Measurements from ENCODE around the gene CARD11.

The CARD11 gene

DNA sequence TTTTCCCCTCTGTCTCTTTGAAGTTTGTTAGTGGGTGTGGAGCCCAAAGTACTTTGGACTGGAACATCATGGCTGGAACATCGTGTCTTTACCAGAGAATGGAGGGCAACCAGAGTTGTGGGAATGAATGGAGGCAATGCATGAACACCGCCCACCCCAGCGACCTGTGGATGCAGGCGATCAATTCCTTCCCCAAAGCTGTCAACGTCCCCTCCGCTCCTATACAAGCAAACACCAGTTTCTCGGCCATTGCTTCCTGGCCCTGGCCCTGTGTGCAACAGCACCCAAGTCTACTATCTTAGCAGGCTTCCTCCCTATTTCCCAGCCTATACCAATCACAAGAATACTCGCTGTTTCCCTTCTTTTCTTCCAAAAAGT is 62.6 kb downstream of the CARD11 start:
- no peak for DNase-seq (ENCODE audit: low read depth)

DNA sequence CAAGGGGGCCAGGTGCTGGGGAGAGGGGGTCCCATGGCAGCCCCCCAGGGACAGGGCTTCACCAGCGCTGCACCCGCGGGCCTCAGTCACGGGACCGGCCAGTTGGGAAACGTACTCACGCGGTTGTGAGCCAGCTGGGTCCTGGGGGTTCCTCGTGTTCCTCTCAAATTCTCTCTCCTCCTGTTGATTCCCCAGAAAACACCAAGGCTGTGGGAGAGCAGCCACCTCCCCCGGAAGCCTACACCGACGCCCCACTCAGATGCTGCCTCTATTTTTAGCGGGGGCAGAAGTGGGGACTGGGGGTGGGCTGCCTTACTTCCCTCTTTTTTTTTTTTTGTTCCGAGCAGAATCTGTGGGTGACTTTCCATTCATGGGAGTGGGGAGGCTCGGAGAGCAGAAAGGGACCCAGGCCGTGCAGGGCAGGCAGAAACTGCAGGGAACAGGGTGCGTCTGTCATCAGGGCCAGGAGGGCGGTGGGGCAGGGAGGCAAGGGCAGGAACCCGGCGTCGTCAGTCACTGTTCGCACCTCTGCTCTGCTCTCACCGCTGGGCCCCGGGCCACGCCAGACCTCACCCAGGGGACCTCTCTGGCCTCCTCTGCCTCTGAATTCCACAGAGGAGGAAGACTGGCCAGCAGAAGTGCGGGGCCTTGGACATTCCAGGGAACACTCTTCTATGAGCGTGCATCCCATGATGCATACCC is 63.1 kb downstream of the CARD11 start:
- no peak for DNase-seq (ENCODE audit: low read depth)

DNA sequence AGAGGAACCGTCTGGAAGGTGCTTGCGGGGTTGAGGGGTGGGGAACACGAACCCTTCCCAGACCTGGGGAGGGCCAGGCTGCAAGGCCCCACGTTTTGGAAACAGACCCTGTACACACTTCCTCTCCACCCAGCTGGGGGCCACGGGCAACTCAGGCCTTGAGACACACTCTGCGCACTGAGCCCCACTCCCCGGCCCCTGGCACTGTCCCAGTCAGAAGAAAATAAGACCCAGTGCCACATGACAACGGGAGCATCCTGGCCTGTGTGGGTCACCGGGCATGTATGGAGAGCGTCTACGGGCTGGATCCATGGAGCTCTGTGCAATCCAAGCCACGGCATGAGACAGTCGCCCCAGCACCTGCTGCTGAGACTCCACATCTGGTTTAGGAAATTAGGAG is 63.7 kb downstream of the CARD11 start:
- DNase-seq (ENCODE audit: low read depth) = no peak

GRCh38 chr7:2979201-2979631 is 64.5 kb downstream of the CARD11 start:
- no peak for DNase-seq (ENCODE audit: low read depth)

DNA sequence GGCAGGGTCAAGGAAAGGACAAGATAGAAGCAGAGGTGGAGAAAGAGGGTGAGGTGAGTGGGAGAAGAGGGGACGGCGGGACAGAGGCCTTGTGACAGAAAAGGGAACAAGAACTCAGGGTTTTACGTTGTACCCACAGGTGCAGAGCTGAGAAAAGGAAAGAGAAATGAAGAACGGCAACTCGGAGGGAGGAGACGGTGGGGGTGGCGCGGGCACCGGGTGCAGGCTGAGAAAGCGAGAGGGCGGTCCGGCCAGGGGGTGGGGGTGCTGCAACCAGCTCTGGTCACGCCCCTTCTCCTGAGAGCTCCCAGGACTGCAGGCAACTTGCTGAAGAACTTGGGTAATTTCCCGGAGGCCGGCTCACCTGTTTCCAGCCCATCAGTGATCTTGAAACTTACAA is 65.3 kb downstream of the CARD11 start:
- peak; percentile 35 for DNase-seq (ENCODE audit: low read depth)

DNA sequence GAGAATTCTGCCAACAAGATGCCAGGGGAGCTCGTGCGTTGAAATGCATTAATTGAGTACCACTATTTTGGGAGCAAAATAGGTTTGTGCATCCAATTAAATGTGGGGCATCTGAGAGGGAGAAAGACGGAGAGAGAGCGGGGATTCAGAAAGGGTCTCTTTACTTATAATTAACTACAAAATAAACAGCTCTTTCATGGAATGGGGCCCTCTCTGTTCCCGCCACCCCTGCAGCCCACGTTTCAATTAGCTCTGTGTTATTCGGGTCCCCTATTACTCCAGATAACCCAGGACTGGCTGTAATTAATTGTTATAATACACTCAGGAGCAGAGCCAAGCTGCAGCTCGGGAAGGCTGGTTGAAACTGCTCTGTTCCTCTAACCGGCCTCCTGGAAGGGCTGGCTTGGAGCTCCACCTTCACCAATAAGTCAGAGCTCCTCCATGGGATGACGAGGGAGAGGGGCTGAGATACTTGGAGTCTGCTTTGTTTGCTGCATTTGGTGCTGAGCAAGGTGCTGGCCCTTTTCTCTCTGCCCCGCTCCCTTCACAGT is 67.8 kb downstream of the CARD11 start:
- DNase-seq (ENCODE audit: low read depth) = no peak

DNA sequence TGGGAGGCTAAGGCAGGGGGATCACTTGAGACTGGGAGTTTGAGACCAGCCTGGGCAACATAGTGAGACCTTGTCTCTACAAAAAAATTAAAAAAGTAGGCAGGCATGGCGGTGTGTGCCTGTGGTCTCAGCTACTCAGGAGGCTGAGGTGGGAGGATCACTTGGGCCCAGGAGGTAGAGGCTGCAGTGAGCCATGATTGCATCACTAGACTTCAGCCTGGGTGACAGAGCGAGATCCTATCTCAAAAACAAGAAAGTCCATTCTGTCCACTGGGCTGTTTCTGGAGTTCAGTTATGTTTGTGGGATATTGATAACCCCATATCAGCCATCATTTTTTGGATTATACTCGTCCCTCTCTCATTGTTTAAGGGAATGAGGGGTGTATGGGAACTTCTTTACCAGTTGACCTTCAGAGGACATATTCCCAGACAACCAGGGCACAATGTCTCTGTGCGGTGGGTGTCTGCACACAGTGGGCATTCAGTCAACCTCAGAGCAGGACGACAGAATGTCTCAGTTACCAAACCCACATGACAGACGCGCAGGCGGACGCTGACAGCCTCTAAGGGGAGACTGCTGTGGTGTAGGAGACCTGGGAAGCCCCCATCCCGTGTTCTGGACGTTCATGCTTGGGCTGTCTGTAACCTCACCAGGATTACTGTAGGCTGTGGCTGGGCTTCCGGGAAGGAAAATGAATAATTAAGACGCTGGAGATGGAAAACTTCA is 69.4 kb downstream of the CARD11 start:
- no peak for DNase-seq (ENCODE audit: low read depth)

- DNase-seq (ENCODE audit: low read depth) = no peak
These were observed 70.9 kb downstream of the CARD11 start for GRCh38 chr7:2972835-2973161.

- no peak for DNase-seq (ENCODE audit: low read depth)
These were observed 71.5 kb downstream of the CARD11 start for GRCh38 chr7:2971914-2972834.

DNA sequence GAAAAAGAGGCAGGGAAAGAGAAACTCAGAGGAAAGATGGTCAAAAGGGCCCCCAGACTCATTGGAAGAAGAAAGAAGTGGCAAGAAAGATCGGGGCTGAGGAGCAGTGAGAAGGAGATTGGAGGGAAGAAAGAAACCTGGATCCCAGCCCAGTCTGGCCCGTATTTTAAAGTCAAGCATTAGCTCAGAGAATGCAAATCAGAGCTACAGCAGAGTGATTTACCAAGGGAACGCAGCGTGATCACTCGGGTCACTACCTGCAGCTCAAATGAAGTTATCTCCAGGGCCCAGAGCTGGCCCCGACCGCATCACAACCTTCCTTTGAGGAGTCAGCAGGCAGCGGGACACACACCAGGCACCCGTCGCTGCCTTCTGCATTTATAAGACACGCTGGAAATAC is 72.8 kb downstream of the CARD11 start:
- no peak for DNase-seq (ENCODE audit: low read depth)

DNA sequence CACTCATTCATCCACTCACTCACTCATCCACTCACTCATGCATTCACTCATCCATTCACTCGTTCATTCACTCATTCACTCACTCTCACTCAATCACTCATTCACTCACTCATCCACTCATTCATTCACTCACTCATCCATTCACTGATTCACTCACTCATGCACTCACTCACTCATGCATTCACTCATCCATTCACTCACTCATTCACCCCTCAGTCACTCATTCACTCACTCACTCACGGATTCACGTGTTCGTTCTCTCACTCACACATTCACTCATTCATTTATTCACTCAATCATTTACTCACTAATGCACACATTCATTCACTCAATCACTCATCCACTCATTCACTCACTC is 73.4 kb downstream of the CARD11 start:
- DNase-seq (ENCODE audit: low read depth) = no peak

- DNase-seq (ENCODE audit: low read depth) = no peak
These were observed 74.0 kb downstream of the CARD11 start for GRCh38 chr7:2969398-2970306.

GRCh38 chr7:2968616-2969397 is 74.9 kb downstream of the CARD11 start:
- no peak for DNase-seq (ENCODE audit: low read depth)

GRCh38 chr7:2968176-2968575 is 75.5 kb downstream of the CARD11 start:
- no peak for DNase-seq (ENCODE audit: low read depth)

GRCh38 chr7:2967705-2968104 is 76.0 kb downstream of the CARD11 start:
- DNase-seq (ENCODE audit: low read depth) = no peak

- no peak for DNase-seq (ENCODE audit: low read depth)
These were observed 76.4 kb downstream of the CARD11 start for GRCh38 chr7:2967253-2967652.

DNA sequence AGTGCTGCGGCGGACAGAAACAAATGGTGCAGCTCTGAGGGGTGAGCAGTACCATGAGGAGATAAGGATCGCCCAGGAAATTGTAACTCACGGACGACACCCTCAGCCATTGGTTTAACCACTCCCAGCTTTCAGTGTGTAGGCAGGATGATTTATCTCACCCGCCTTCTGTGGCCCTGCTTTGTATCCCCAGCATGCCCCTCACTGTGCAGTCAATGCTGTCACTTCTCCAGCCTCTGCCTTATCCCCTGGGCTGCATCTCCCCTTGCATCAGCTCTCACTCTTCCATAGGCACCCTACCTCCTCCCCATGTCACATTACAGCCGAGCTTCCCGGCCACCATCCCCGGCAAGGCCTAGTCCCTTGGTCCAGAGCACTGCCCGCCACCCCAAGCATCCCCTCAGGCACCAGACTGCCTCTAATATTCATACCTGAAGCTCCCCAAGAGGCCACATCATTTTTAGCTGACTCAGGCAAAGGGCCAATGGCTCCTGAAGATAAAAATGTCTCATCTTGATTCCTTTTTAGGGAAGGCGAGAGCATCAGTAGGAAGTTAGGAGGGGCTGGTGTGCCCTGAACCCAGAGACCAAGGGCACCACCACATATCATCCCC is 77.1 kb downstream of the CARD11 start:
- DNase-seq (ENCODE audit: low read depth) = no peak

- no peak for DNase-seq (ENCODE audit: low read depth)
These were observed 77.9 kb downstream of the CARD11 start for GRCh38 chr7:2965745-2966270.

- no peak for DNase-seq (ENCODE audit: low read depth)
These were observed 78.4 kb downstream of the CARD11 start for GRCh38 chr7:2965301-2965700.

- DNase-seq (ENCODE audit: low read depth) = no peak
These were observed 79.5 kb downstream of the CARD11 start for GRCh38 chr7:2964208-2964607.
